HL-60 (cell line): ENCODE data around the gene P2RY14.

Source experiments
- DNase-seq, 2 experiments: peaks; one replicate each; pipeline ENCODE4 v3.0.0-alpha.2; 2010 to 2020; ENCODE audit warnings: low read depth in 1 of 2, low spot score in 1 of 2
- H3K27ac ChIP-seq: fragments of 250-450 bp; sonication (Bioruptor Pico); replicated peaks from 2 replicates; pipeline ENCODE4 v1.5.1; 2020; ENCODE audit warnings: mild to moderate bottlenecking, moderate library complexity
- H3K27me3 ChIP-seq: fragments of 250-450 bp; sonication (Bioruptor Pico); 2 replicates; pipeline ENCODE4 v1.5.1; 2021; ENCODE audit warnings: mild to moderate bottlenecking, moderate library complexity; ENCODE audit not compliant: insufficient read depth, poor library complexity, severe bottlenecking
- H3K4me3 ChIP-seq: replicated peaks from 2 replicates; pipeline ENCODE4 v1.5.1; 2011; ENCODE audit warnings: mild to moderate bottlenecking, control low read depth, low read length; ENCODE audit not compliant: insufficient read depth
- GABPA ChIP-seq: IDR thresholded peaks from 2 replicates; pipeline ENCODE4 v1.6.1; 2012; ENCODE audit warnings: low read depth
- POLR2AphosphoS5 ChIP-seq: IDR thresholded peaks from 2 replicates; pipeline ENCODE4 v1.6.1; 2012; ENCODE audit warnings: low read depth
- REST ChIP-seq: IDR thresholded peaks from 2 replicates; pipeline ENCODE4 v1.6.1; 2012; ENCODE audit warnings: low read depth; ENCODE audit not compliant: insufficient replicate concordance
- SPI1 ChIP-seq: IDR thresholded peaks from 2 replicates; pipeline ENCODE4 v1.6.1; 2012; ENCODE audit warnings: low read depth, mild to moderate bottlenecking, borderline replicate concordance
- TF ChIP-seq, protein P1 (sequence below): IDR thresholded peaks from one replicate; pipeline ENCODE4 v1.5.1; 2011; ENCODE audit warnings: low read length, control low read depth, inconsistent platforms; ENCODE audit not compliant: insufficient read depth

P2RY14 gene

DNA sequence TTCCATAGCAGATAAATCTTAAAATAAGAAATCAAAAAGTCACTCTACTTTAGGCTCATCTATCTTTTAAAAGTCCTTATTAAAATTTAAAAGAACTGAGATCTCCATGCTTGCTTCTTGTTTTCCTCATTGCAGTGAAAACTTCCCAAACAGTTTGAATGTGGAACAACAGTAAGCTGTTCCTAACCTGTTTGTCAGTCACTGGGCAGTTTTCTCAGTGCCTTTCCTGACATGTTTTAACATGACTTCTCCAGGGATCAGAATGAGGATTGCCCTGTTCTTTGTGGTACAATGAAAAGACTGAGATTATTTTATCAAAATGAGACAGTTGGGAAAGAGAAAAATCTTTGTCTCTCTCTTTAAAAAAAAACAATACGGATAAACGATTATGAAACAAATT lies 37.5 kb upstream of the P2RY14 start:
- Histone ChIP-seq H3K4me3 (no peak overlapping the region), H3K27me3 (no peaks in the 10 kb centered on the region), H3K27ac (no peak overlapping the region)
- no peak for DNase-seq
- TF ChIP-seq, protein P1, sequence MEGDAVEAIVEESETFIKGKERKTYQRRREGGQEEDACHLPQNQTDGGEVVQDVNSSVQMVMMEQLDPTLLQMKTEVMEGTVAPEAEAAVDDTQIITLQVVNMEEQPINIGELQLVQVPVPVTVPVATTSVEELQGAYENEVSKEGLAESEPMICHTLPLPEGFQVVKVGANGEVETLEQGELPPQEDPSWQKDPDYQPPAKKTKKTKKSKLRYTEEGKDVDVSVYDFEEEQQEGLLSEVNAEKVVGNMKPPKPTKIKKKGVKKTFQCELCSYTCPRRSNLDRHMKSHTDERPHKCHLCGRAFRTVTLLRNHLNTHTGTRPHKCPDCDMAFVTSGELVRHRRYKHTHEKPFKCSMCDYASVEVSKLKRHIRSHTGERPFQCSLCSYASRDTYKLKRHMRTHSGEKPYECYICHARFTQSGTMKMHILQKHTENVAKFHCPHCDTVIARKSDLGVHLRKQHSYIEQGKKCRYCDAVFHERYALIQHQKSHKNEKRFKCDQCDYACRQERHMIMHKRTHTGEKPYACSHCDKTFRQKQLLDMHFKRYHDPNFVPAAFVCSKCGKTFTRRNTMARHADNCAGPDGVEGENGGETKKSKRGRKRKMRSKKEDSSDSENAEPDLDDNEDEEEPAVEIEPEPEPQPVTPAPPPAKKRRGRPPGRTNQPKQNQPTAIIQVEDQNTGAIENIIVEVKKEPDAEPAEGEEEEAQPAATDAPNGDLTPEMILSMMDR, result no peak
- TF ChIP-seq SPI1, result no peak
- no peak for TF ChIP-seq REST
- no peak for TF ChIP-seq POLR2AphosphoS5
- TF ChIP-seq GABPA, result no peak

DNA sequence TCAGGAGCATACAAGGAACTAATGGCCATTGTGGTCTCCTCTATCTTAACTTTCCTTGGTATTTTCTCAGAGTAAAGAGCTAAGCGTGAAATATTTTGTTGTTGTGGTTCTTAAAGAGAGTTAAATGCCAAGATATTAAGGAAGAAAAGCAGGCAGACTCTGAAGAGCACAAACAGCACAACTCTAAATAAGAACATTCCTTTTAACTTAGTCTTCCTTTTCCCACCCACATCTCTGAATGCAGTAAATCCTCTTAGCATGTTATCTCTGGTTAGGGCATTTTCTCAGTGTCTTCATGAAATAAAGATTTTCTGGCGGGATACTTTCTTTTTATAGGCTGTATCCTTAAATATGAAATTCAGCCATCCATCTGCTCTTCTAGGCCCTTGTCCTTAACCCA lies 36.8 kb upstream of the P2RY14 start:
- TF ChIP-seq POLR2AphosphoS5 (no peak), REST (no peak), GABPA (no peak), SPI1 (no peak)
- TF ChIP-seq, protein P1, result no peak
- H3K27ac ChIP-seq, result no peak overlapping the region
- no peak overlapping the region for H3K4me3 ChIP-seq
- no peak for DNase-seq
- H3K27me3 ChIP-seq, result no peaks in the 10 kb centered on the region

GRCh38 chr3:151314593-151314992 lies 36.3 kb upstream of the P2RY14 start:
- TF ChIP-seq, protein P1, result no peak
- TF ChIP-seq GABPA, result no peak
- no peak for TF ChIP-seq REST
- no peak for TF ChIP-seq POLR2AphosphoS5
- no peak for TF ChIP-seq SPI1
- DNase-seq, result no peak
- Histone ChIP-seq H3K27me3 (no peaks in the 10 kb centered on the region), H3K27ac (no peak overlapping the region), H3K4me3 (no peak overlapping the region)
